Fibroblast of lung (primary cell): Measurements from ENCODE around the gene CCL26. TPM values are rescaled to one million over a fixed set of nuclear protein-coding genes. Genes with fewer than 3 reads are reported as not detected.
"Not testable (repeated sequence)": the region's sequence is repeated elsewhere in the genome, so short reads cannot be mapped to it uniquely, and the experiment has no call there.

Experiments used
- DNase-seq, 2 donors: peaks; one replicate each; pipeline versions ENCODE4 v3.0.0 to v3.0.0-alpha.2; 2010; ENCODE audit warnings: low read depth in 2 of 2
- H2AFZ ChIP-seq: 2 replicates; pipeline ENCODE4 v1.5.1; 2012; ENCODE audit warnings: low read length, control low read depth, inconsistent platforms
- H3K27ac ChIP-seq: 2 replicates; pipeline ENCODE4 v1.5.1; 2011; ENCODE audit warnings: low read length, control low read depth; ENCODE audit not compliant: insufficient read depth
- H3K27me3 ChIP-seq: 2 replicates; pipeline ENCODE4 v1.5.1; 2011; ENCODE audit warnings: mild to moderate bottlenecking, low read length; ENCODE audit not compliant: control insufficient read depth, insufficient read depth
- H3K36me3 ChIP-seq: 2 replicates; pipeline ENCODE4 v1.5.1; 2011; ENCODE audit warnings: low read length; ENCODE audit not compliant: control insufficient read depth, insufficient read depth
- H3K4me1 ChIP-seq: 2 replicates; pipeline ENCODE4 v1.5.1; 2011; ENCODE audit warnings: low read length; ENCODE audit not compliant: control insufficient read depth, insufficient read depth; ENCODE audit errors: extremely low read depth
- H3K4me2 ChIP-seq: 2 replicates; pipeline ENCODE4 v1.5.1; 2011; ENCODE audit warnings: low read length, control low read depth; ENCODE audit not compliant: insufficient read depth; ENCODE audit errors: extremely low read depth
- H3K4me3 ChIP-seq, 4 experiments: fragments of 200-600 bp in 1 of 4; sonication (generic) in 1 of 4; replicated peaks in 1 of 4; 2 replicates each; pipeline ENCODE4 v1.5.1; 2011 to 2016; ENCODE audit warnings: low read length in 4 of 4, low read depth in 3 of 4, mild to moderate bottlenecking in 3 of 4, control low read depth in 2 of 4, inconsistent platforms in 1 of 4, mixed read lengths in 1 of 4; ENCODE audit not compliant: insufficient read depth in 1 of 4; ENCODE audit errors: control extremely low read depth in 1 of 4
- H3K79me2 ChIP-seq: 2 replicates; pipeline ENCODE4 v1.5.1; 2012; ENCODE audit warnings: mild to moderate bottlenecking, low read length, inconsistent platforms; ENCODE audit not compliant: control insufficient read depth, insufficient read depth
- H3K9ac ChIP-seq: 2 replicates; pipeline ENCODE4 v1.5.1; 2011; ENCODE audit warnings: mild to moderate bottlenecking, low read length, control low read depth; ENCODE audit not compliant: insufficient read depth
- H3K9me3 ChIP-seq: 2 replicates; pipeline ENCODE4 v1.5.1; 2012; ENCODE audit warnings: low read depth, low read length; ENCODE audit not compliant: control insufficient read depth, insufficient read depth
- H4K20me1 ChIP-seq: 2 replicates; pipeline ENCODE4 v1.5.1; 2011; ENCODE audit warnings: low read length; ENCODE audit not compliant: control insufficient read depth, insufficient read depth; ENCODE audit errors: extremely low read depth
- CTCF ChIP-seq, 2 donors: IDR thresholded peaks in 1 of 2; conservative IDR thresholded peaks in 1 of 2; 1 replicate in 1 of 2; 2 replicates in 1 of 2; pipeline ENCODE4 v1.5.1; 2011 to 2012; ENCODE audit warnings: low read length in 2 of 2, control low read depth in 1 of 2, inconsistent platforms in 1 of 2, low read depth in 1 of 2, mild to moderate bottlenecking in 1 of 2
- EZH2 ChIP-seq: IDR thresholded peaks from 2 replicates; pipeline ENCODE4 v1.5.1; 2012; ENCODE audit warnings: low read length, control low read depth, mild to moderate bottlenecking; ENCODE audit errors: missing control alignments
- polyA plus RNA-seq, 2 donors: library from polyadenylated mRNA; depleted of rRNA in 1 of 2; stranded (reverse) in 1 of 2; unstranded in 1 of 2; fragments of >200 nt; gene quantifications; 2 replicates each; pipeline ENCODE4 v1.2.1, GENCODE V29; 2011 to 2012; ENCODE audit warnings: missing spikeins in 1 of 2
- total RNA-seq: library from RNA; depleted of rRNA; stranded (reverse); fragments of >200 nt; gene quantifications from 2 replicates; pipeline ENCODE4 v1.2.1, GENCODE V29; 2014

Gene CCL26
- total and polyA plus RNA-seq, 2 donors (not counting 1 experiment from before 2014, with no cell fraction given), result 0.94 to 1.2 TPM

- Histone ChIP-seq H3K4me1 (peaks cover 2% of the 10 kb centered on the region), H3K79me2 (no peaks in the 10 kb centered on the region), H4K20me1 (no peaks in the 10 kb centered on the region), H3K4me3 (no peak overlapping the region), H3K9ac (no peak overlapping the region), H3K4me2 (no peak overlapping the region), H3K27me3 (peaks cover 2% of the 10 kb centered on the region), H3K36me3 (no peaks in the 10 kb centered on the region), H3K27ac (no peak overlapping the region), H3K9me3 (no peaks in the 10 kb centered on the region), H2AFZ (no peak overlapping the region)
- DNase-seq, result no peak
- no peak for TF ChIP-seq CTCF (conservative IDR thresholded peaks at IDR 0.05 in 1 of 2, IDR thresholded peaks at IDR 0.05 in 1 of 2; ENCODE audit: low read depth in 1 of 2, low read length in 2 of 2)
- TF ChIP-seq EZH2, result no peak
Observed at GRCh38 chr7:75796420-75796819, 24.4 kb upstream of the CCL26 start.

- Histone ChIP-seq H4K20me1 (no peaks in the 10 kb centered on the region), H3K27me3 (peaks cover 2% of the 10 kb centered on the region), H3K79me2 (no peaks in the 10 kb centered on the region), H3K36me3 (no peaks in the 10 kb centered on the region), H3K4me2 (no peak overlapping the region), H3K9ac (no peak overlapping the region), H3K27ac (no peak overlapping the region), H2AFZ (no peak overlapping the region), H3K4me3 (no peak overlapping the region), H3K9me3 (no peaks in the 10 kb centered on the region), H3K4me1 (peaks cover 4% of the 10 kb centered on the region)
- TF ChIP-seq CTCF (conservative IDR thresholded peaks at IDR 0.05 in 1 of 2, IDR thresholded peaks at IDR 0.05 in 1 of 2; ENCODE audit: low read depth in 1 of 2, low read length in 2 of 2) (no peak), EZH2 (no peak)
- DNase-seq, result peak in 1 of 2 donors; percentile 25
Observed at GRCh38 chr7:75795831-75796285, 23.8 kb upstream of the CCL26 start.

DNA sequence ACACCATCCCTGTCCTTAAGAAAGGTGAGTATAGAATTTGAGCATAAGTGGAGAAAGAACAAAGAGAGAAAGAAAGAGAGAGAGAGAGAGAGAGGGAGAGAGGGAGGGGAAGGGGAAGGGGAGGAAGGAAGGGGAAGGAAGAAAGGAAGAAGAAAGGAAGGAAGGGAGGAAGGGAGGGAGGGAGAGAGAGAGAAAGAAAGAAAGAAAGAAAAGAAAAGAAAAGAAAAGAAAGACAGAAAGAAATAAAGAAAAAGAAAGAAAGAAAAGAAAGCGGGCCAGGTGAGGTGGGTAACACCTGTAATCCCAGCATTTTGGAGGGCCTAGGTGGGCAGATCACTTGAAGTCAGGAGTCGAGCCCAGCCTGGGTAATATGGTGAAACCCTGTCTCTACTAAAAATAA lies 21.7 kb upstream of the CCL26 start:
- Histone ChIP-seq H3K4me2 (no peak overlapping the region), H4K20me1 (no peaks in the 10 kb centered on the region), H3K27me3 (peaks cover 2% of the 10 kb centered on the region), H3K36me3 (no peaks in the 10 kb centered on the region), H3K79me2 (no peaks in the 10 kb centered on the region), H3K9me3 (no peaks in the 10 kb centered on the region), H3K4me3 (no peak overlapping the region), H2AFZ (no peak overlapping the region), H3K9ac (no peak overlapping the region), H3K27ac (no peak overlapping the region), H3K4me1 (peaks cover 4% of the 10 kb centered on the region)
- TF ChIP-seq EZH2 (no peak), CTCF (conservative IDR thresholded peaks at IDR 0.05 in 1 of 2, IDR thresholded peaks at IDR 0.05 in 1 of 2; ENCODE audit: low read depth in 1 of 2, low read length in 2 of 2) (no peak)
- no peak for DNase-seq

DNA sequence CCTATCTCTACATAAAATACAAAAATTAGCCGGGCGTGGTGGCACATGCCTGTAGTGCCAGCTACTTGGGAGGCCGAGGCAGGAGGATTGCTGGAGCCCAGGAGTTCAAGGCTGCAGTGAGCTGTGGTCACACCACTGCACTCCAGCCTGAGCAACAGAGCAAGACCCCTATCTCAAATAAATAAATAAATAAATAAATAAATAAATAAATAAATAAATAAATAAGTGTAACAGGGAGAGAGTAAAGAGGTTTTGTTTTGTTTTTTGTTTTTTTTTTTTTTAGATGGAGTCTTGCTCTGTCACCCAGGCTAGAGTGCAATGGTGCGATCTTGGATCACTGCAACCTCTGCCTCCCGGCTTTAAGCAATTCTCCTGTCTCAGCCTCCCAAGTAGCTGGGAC lies 20.6 kb upstream of the CCL26 start:
- H2AFZ ChIP-seq, H4K20me1 ChIP-seq, H3K4me1 ChIP-seq, H3K4me3 ChIP-seq, H3K27me3 ChIP-seq, DNase-seq, H3K4me2 ChIP-seq, H3K9me3 ChIP-seq, H3K36me3 ChIP-seq, H3K79me2 ChIP-seq, H3K9ac ChIP-seq, H3K27ac ChIP-seq: not testable (repeated sequence)
